Activated T-helper 17 cell treated with anti-CD3 and anti-CD28 coated beads, Interleukin-2, amount 50 U/mL, for 72 hours (primary cell): ENCODE results near the gene SPATA13. TPM values are rescaled to one million over a fixed set of nuclear protein-coding genes. Genes with fewer than 3 reads are reported as not detected.

Source experiments
- ATAC-seq: fragments of 150-1000 bp; cut with Tn5 transposase; replicated peaks from 2 replicates; pipeline ENCODE4 v1.10.0; 2021; ENCODE audit warnings: mild to moderate bottlenecking, moderate library complexity
- H3K27ac Mint-ChIP-seq: one replicate; pipeline ENCODE4 v1.8.0; 2022; ENCODE audit warnings: mixed read lengths
- H3K27me3 Mint-ChIP-seq: one replicate; pipeline ENCODE4 v1.8.0; 2022; ENCODE audit warnings: mixed read lengths
- H3K36me3 Mint-ChIP-seq: one replicate; pipeline ENCODE4 v1.8.0; 2022; ENCODE audit warnings: low read depth, mild to moderate bottlenecking, mixed read lengths
- H3K4me1 Mint-ChIP-seq: one replicate; pipeline ENCODE4 v1.8.0; 2022; ENCODE audit warnings: mixed read lengths
- H3K4me3 Mint-ChIP-seq: one replicate; pipeline ENCODE4 v1.8.0; 2022; ENCODE audit warnings: mild to moderate bottlenecking, mixed read lengths
- H3K9me3 Mint-ChIP-seq: one replicate; pipeline ENCODE4 v1.8.0; 2022; ENCODE audit warnings: mixed read lengths
- total RNA-seq, 2 donors: library from RNA; stranded (reverse); gene quantifications; one replicate each; pipeline ENCODE4 v1.2.3, GENCODE V29; 2022

Gene SPATA13
- total RNA-seq, 2 donors from 2014 or later: 43.1 to 56.5 TPM

DNA sequence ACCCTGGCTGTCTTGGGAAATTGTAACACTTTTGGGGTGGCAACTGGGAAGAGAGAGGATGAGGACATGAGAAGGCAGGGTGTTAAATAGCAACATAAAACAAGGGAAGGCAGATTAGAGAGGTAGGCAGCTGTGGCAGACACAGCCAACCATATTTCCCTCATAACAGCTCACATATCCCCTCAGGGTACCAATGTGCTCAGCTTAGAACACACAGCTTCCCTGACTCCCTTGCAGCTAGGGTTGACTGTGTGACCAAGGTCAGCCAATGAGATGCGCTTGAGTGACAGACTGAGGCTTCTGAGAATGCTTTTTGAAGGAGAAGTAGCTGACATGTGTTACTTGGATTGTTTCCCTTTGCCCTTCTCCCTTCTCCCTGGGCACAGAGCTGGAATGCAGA, 28.8 kb upstream of the SPATA13 start:
- Mint-ChIP-seq H3K4me3 (no peak overlapping the region), H3K27ac (no peak overlapping the region), H3K9me3 (peaks cover 7% of the 10 kb centered on the region), H3K36me3 (no peaks in the 10 kb centered on the region), H3K27me3 (peaks cover 20% of the 10 kb centered on the region), H3K4me1 (no peaks in the 10 kb centered on the region)
- ATAC-seq: no peak

GRCh38 chr13:24133021-24133795, 27.3 kb upstream of the SPATA13 start:
- Mint-ChIP-seq H3K36me3 (no peaks in the 10 kb centered on the region), H3K4me3 (no peak overlapping the region), H3K4me1 (no peaks in the 10 kb centered on the region), H3K27me3 (peaks cover 17% of the 10 kb centered on the region), H3K27ac (no peak overlapping the region), H3K9me3 (peaks cover 7% of the 10 kb centered on the region)
- no peak for ATAC-seq

DNA sequence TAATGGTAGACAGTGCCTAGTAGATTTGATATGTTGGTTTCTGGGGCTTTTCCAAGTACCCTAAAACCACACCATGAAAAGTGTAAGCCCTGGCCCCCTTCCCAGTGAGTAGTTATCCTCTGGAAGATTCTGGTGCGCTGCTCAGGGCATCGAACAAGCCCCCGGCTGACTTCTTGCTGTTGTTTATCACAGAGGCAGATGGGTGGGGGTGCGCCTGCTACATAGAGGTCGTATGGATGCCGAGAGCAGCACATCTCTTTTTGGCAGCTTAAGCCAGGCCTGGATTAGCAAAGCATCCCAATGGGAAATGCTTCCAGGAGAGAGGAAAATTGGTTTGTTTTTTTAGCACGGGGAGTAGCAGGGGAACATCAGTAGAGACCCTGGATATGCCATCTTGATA, 26.3 kb upstream of the SPATA13 start:
- Mint-ChIP-seq H3K9me3 (peaks cover 7% of the 10 kb centered on the region), H3K27ac (no peak overlapping the region), H3K4me1 (no peaks in the 10 kb centered on the region), H3K36me3 (no peaks in the 10 kb centered on the region), H3K27me3 (peaks cover 17% of the 10 kb centered on the region), H3K4me3 (no peak overlapping the region)
- no peak for ATAC-seq

GRCh38 chr13:24134757-24135156, 25.8 kb upstream of the SPATA13 start:
- peaks cover 17% of the 10 kb centered on the region for H3K27me3 Mint-ChIP-seq
- no peak overlapping the region for H3K27ac Mint-ChIP-seq
- H3K4me1 Mint-ChIP-seq: no peaks in the 10 kb centered on the region
- H3K36me3 Mint-ChIP-seq: no peaks in the 10 kb centered on the region
- H3K4me3 Mint-ChIP-seq: no peak overlapping the region
- no peak for ATAC-seq
- peaks cover 7% of the 10 kb centered on the region for H3K9me3 Mint-ChIP-seq

DNA sequence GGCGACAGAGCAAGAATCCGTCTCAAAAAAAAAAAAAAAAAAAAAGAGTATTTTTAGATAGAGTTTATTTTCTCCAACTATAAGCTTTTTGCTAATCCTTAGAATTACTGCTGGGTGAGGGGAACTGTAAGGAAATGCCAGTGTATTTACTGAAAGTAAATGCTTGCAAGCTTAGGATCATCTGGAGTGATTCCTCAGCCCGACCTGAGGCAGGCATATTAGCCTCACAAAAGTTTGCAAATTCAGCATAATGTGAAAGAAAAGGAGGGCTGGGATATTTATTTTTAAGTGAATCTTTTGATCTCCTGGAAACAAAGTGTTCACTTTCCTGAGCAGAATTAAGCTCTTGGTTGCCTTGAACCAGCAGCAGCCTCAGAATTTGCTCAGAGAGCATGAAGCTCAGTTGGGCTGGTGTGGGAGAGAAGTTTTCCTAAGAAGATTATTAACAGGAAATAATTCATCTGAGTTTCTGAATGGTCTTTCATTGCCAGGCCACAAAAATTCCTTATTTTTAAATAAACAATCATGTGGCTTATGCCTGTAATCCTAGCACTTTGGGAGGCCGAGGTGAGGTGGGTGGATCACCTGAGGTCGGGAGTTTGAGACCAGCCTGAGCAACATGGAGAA, 24.7 kb upstream of the SPATA13 start:
- Mint-ChIP-seq H3K27me3 (peaks cover 11% of the 10 kb centered on the region), H3K9me3 (peaks cover 7% of the 10 kb centered on the region), H3K4me1 (no peaks in the 10 kb centered on the region), H3K36me3 (no peaks in the 10 kb centered on the region), H3K4me3 (no peak overlapping the region), H3K27ac (no peak overlapping the region)
- no peak for ATAC-seq

- peaks cover 6% of the 10 kb centered on the region for H3K27me3 Mint-ChIP-seq
- H3K27ac Mint-ChIP-seq: no peak overlapping the region
- no peak for ATAC-seq
- H3K9me3 Mint-ChIP-seq: no peaks in the 10 kb centered on the region
- no peaks in the 10 kb centered on the region for H3K36me3 Mint-ChIP-seq
- no peaks in the 10 kb centered on the region for H3K4me1 Mint-ChIP-seq
- H3K4me3 Mint-ChIP-seq: no peak overlapping the region
Observed at GRCh38 chr13:24138911-24139310, 21.6 kb upstream of the SPATA13 start.

GRCh38 chr13:24141333-24141910, 19.1 kb upstream of the SPATA13 start:
- no peak for ATAC-seq
- no peak overlapping the region for H3K4me3 Mint-ChIP-seq

DNA sequence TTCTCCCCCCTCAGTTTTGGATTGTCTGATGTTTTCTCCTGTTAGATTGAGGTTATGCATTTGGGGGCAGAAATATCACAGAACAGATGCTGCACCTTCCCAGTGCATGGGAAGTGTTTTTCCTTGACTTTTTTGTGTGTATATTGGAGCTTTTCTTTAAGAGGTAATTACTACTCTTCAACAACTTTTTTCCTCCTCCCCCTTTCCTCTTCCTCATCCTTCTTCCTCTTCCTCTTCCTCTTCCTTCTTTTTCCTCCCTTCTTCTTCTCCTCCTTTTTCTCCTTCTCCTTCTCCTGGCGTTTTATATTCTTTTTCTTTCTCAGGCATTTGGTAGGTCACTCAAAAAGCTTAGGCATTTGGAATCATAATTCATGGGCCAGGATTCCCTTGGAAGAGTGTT, 18.1 kb upstream of the SPATA13 start:
- H3K9me3 Mint-ChIP-seq: no peaks in the 10 kb centered on the region
- H3K27ac Mint-ChIP-seq: no peak overlapping the region
- H3K27me3 Mint-ChIP-seq: peaks cover 11% of the 10 kb centered on the region
- no peak overlapping the region for H3K4me3 Mint-ChIP-seq
- H3K4me1 Mint-ChIP-seq: no peaks in the 10 kb centered on the region
- H3K36me3 Mint-ChIP-seq: no peaks in the 10 kb centered on the region
- ATAC-seq: no peak

More at GRCh38 chr13:24141333-24141910, 19.1 kb upstream of the SPATA13 start:
- H3K4me1 Mint-ChIP-seq: no peaks in the 10 kb centered on the region
- no peaks in the 10 kb centered on the region for H3K36me3 Mint-ChIP-seq
- no peak overlapping the region for H3K27ac Mint-ChIP-seq
- peaks cover 8% of the 10 kb centered on the region for H3K27me3 Mint-ChIP-seq
- no peaks in the 10 kb centered on the region for H3K9me3 Mint-ChIP-seq

- Mint-ChIP-seq H3K27me3 (peaks cover 11% of the 10 kb centered on the region), H3K9me3 (no peaks in the 10 kb centered on the region), H3K36me3 (no peaks in the 10 kb centered on the region), H3K27ac (no peak overlapping the region), H3K4me1 (no peaks in the 10 kb centered on the region), H3K4me3 (no peak overlapping the region)
- no peak for ATAC-seq
Observed at GRCh38 chr13:24142886-24143285, 17.6 kb upstream of the SPATA13 start.

GRCh38 chr13:24145240-24145639, 15.3 kb upstream of the SPATA13 start:
- Mint-ChIP-seq H3K9me3 (no peaks in the 10 kb centered on the region), H3K36me3 (no peaks in the 10 kb centered on the region), H3K27ac (no peak overlapping the region), H3K4me1 (peaks cover 9% of the 10 kb centered on the region), H3K4me3 (no peak overlapping the region), H3K27me3 (peaks cover 22% of the 10 kb centered on the region)
- ATAC-seq: no peak

DNA sequence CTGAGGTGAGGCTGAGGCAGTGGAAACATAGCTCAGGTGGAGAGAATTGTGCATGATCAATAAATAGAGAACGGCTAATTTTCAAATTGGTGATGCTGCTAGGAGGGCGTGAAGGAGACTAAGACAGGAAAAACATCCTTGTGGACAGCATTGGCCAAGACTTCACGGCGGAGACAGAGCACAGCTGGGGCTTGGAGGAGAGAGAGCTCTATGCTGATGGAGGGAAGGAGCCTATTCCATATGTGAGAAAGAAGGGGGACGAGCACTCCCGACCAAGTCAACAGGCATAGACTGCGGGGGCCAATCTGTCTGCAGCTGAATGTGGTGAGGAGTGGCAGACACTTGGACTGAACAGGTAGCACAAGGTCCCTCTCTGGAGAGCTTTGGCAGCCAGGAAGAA, 14.8 kb upstream of the SPATA13 start:
- Mint-ChIP-seq H3K27me3 (peaks cover 22% of the 10 kb centered on the region), H3K9me3 (no peaks in the 10 kb centered on the region), H3K36me3 (no peaks in the 10 kb centered on the region), H3K4me3 (no peak overlapping the region), H3K4me1 (peaks cover 9% of the 10 kb centered on the region), H3K27ac (no peak overlapping the region)
- ATAC-seq: no peak

GRCh38 chr13:24146961-24147569, 13.5 kb upstream of the SPATA13 start:
- ATAC-seq: peak; percentile 21
- H3K4me3 Mint-ChIP-seq: no peak overlapping the region
- H3K9me3 Mint-ChIP-seq: no peaks in the 10 kb centered on the region
- H3K27me3 Mint-ChIP-seq: peaks cover 19% of the 10 kb centered on the region
- no peak overlapping the region for H3K27ac Mint-ChIP-seq
- peaks cover 9% of the 10 kb centered on the region for H3K4me1 Mint-ChIP-seq
- no peaks in the 10 kb centered on the region for H3K36me3 Mint-ChIP-seq

DNA sequence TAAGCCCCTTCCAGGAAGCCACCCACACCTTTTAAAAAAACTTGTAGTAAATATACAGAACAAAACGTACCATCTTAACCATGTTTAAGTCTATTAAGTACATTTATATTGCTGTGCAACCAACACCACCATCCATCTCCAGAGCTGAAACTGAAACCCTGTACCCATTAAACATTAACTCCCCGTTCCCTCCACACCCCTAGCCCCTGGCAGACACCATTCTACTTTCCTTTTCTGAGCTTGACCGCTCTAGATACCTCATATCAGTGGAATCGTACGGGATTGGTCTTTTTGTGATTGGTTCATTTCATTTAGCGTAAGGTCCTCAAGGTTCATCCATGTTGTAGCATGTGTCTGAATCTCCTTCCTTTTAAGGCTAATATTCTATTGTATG, 13.0 kb upstream of the SPATA13 start:
- Mint-ChIP-seq H3K27ac (no peak overlapping the region), H3K27me3 (peaks cover 19% of the 10 kb centered on the region), H3K36me3 (no peaks in the 10 kb centered on the region), H3K4me3 (no peak overlapping the region), H3K9me3 (no peaks in the 10 kb centered on the region), H3K4me1 (peaks cover 9% of the 10 kb centered on the region)
- no peak for ATAC-seq

GRCh38 chr13:24148414-24149235, 11.9 kb upstream of the SPATA13 start:
- no peaks in the 10 kb centered on the region for H3K9me3 Mint-ChIP-seq
- H3K4me1 Mint-ChIP-seq: peaks cover 9% of the 10 kb centered on the region
- no peak overlapping the region for H3K27ac Mint-ChIP-seq
- peaks cover 19% of the 10 kb centered on the region for H3K27me3 Mint-ChIP-seq
- peak; percentile 78 for ATAC-seq
- no peaks in the 10 kb centered on the region for H3K36me3 Mint-ChIP-seq
- H3K4me3 Mint-ChIP-seq: no peak overlapping the region
